Natural killer cell (primary cell): ENCODE results near the gene NEK9. TPM values are rescaled to one million over a fixed set of nuclear protein-coding genes. Genes with fewer than 3 reads are reported as not detected.

Experiments used
- ATAC-seq, 3 donors: fragments of 150-1000 bp in 2 of 3; fragments of 200-7000 bp in 1 of 3; cut with Tn5 transposase; 1 replicate in 1 of 3; 2 replicates in 2 of 3; pipeline ENCODE4 v1.10.0; 2021; ENCODE audit warnings: mild to moderate bottlenecking in 2 of 3, moderate library complexity in 2 of 3
- DNase-seq, 2 donors: peaks; one replicate each; pipeline versions ENCODE4 v3.0.0 to v3.0.0-alpha.2; 2013 to 2021; ENCODE audit warnings: mixed read lengths in 1 of 2
- H3K27ac ChIP-seq: one replicate; pipeline ENCODE4 v1.5.1; 2013; ENCODE audit warnings: mild to moderate bottlenecking, low read length
- H3K27me3 ChIP-seq: one replicate; pipeline ENCODE4 v1.6.1; 2013; ENCODE audit warnings: low read length; ENCODE audit not compliant: control insufficient read depth, insufficient read depth
- H3K36me3 ChIP-seq: one replicate; pipeline ENCODE4 v1.6.1; 2013; ENCODE audit warnings: low read length; ENCODE audit not compliant: control insufficient read depth, insufficient read depth
- H3K4me1 ChIP-seq: one replicate; pipeline ENCODE4 v1.6.1; 2013; ENCODE audit warnings: low read length; ENCODE audit not compliant: control insufficient read depth, insufficient read depth
- H3K4me3 ChIP-seq: one replicate; pipeline ENCODE4 v1.5.1; 2013; ENCODE audit warnings: low read length
- H3K9me3 ChIP-seq: one replicate; pipeline ENCODE4 v1.6.1; 2013; ENCODE audit warnings: low read length; ENCODE audit not compliant: control insufficient read depth, insufficient read depth
- H3K27ac Mint-ChIP-seq, 2 donors: one replicate each; pipeline ENCODE4 v1.8.0; 2022; ENCODE audit warnings: mild to moderate bottlenecking in 2 of 2, mixed read lengths in 2 of 2, moderate library complexity in 1 of 2
- H3K27me3 Mint-ChIP-seq, 2 donors: one replicate each; pipeline ENCODE4 v1.8.0; 2022; ENCODE audit warnings: low read depth in 2 of 2, mixed read lengths in 2 of 2
- H3K36me3 Mint-ChIP-seq: one replicate; pipeline ENCODE4 v1.8.0; 2022; ENCODE audit warnings: mixed read lengths
- H3K4me1 Mint-ChIP-seq, 2 donors: one replicate each; pipeline ENCODE4 v1.8.0; 2022; ENCODE audit warnings: mixed read lengths in 2 of 2
- H3K4me3 Mint-ChIP-seq: one replicate; pipeline ENCODE4 v1.8.0; 2022; ENCODE audit warnings: mild to moderate bottlenecking, moderate library complexity, mixed read lengths
- H3K9me3 Mint-ChIP-seq, 2 donors: one replicate each; pipeline ENCODE4 v1.8.0; 2022; ENCODE audit warnings: mixed read lengths in 2 of 2
- WGBS: methylation state at CpG from one replicate; pipeline ENCODE4 v1.1.7; 2013; ENCODE audit warnings: missing lambda C conversion rate; ENCODE audit not compliant: insufficient coverage; 5-methylcytosine and 5-hydroxymethylcytosine counted together
- intact Hi-C: fragments of 100-400 bp; cut with micrococcal nuclease; formaldehyde crosslinking; loops from one replicate; pipeline ENCODE4 v1.14.2; 2022
- total RNA-seq, 4 donors: library from RNA; stranded (reverse); fragments of 120-200 nt in 1 of 4; gene quantifications; one replicate each; pipeline versions ENCODE4 v1.2.3 to v1.2.4, GENCODE V29; 2013 to 2022
- TF ChIP-seq, protein P1 (sequence below): fragments of 200-600 bp; IDR thresholded peaks from one replicate; pipeline ENCODE4 v1.8.0; 2022; ENCODE audit warnings: antibody characterized with exemption

NEK9 gene
- total RNA-seq, 3 donors from 2014 or later (not counting 1 experiment from before 2014, with no cell fraction given) = 64.4 to 78.7 (median 74.4) TPM

DNA sequence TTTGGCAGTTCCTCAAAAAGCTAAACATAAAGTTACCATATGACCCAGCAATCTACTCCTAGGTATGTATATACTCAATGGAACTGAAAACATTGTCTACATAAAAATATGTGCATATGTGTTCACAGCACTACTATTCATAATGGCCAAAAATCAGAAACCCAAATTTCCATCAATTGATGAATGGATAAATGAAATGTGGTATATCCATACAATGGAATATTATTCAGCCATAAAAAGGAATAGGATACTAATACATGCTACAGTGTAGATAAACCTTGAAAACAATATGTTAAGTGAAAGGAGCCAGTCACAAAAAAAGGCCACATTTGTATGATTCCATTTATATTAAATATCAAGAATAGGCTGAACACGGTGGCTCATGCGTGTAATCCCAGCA lies 66.4 kb downstream of the NEK9 start:
- H3K27me3 Mint-ChIP-seq = no peaks in the 10 kb centered on the region
- peaks cover 18 to 22% of the 10 kb centered on the region in 2 donors for H3K4me1 Mint-ChIP-seq
- Histone ChIP-seq H3K4me3 (no peak overlapping the region), H3K36me3 (no peaks in the 10 kb centered on the region), H3K27me3 (no peaks in the 10 kb centered on the region), H3K4me1 (peaks cover 13% of the 10 kb centered on the region), H3K9me3 (no peaks in the 10 kb centered on the region), H3K27ac (no peak overlapping the region)
- 50% methylated on average over 2 of the region's 2 CpGs for WGBS
- H3K4me3 Mint-ChIP-seq = no peak overlapping the region
- DNase-seq (no peak), ATAC-seq (no peak)
- H3K9me3 Mint-ChIP-seq = no peaks in the 10 kb centered on the region
- H3K27ac Mint-ChIP-seq = no peak overlapping the region
- TF ChIP-seq, protein P1, sequence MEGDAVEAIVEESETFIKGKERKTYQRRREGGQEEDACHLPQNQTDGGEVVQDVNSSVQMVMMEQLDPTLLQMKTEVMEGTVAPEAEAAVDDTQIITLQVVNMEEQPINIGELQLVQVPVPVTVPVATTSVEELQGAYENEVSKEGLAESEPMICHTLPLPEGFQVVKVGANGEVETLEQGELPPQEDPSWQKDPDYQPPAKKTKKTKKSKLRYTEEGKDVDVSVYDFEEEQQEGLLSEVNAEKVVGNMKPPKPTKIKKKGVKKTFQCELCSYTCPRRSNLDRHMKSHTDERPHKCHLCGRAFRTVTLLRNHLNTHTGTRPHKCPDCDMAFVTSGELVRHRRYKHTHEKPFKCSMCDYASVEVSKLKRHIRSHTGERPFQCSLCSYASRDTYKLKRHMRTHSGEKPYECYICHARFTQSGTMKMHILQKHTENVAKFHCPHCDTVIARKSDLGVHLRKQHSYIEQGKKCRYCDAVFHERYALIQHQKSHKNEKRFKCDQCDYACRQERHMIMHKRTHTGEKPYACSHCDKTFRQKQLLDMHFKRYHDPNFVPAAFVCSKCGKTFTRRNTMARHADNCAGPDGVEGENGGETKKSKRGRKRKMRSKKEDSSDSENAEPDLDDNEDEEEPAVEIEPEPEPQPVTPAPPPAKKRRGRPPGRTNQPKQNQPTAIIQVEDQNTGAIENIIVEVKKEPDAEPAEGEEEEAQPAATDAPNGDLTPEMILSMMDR = no peak
- no peaks in the 10 kb centered on the region for H3K36me3 Mint-ChIP-seq
- intact Hi-C loops = loop anchor here (5.0 kb wide), 1 partner anchor 58 kb away; the partner anchor contains the start of gene EIF2B2

DNA sequence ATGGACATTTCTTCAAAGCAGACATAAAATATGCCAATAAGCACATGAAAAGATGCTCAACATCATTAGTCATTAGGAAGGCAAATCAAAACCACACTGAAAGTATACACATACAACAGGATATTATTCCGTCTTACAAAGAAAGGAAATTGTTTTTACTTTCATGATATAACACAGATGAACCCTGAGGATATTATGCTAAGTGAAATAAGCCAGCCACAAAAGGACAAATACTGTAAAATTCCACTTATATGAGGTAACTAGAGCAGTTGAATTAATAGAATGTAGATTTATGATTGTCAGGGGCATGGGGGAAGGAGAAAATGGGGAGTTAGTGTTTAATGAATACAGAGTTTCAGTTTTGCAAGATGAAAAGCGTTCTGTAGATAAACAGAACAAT lies 67.2 kb downstream of the NEK9 start:
- Histone ChIP-seq H3K27me3 (no peaks in the 10 kb centered on the region), H3K36me3 (no peaks in the 10 kb centered on the region), H3K4me3 (no peak overlapping the region), H3K27ac (no peak overlapping the region), H3K9me3 (no peaks in the 10 kb centered on the region), H3K4me1 (peaks cover 13% of the 10 kb centered on the region)
- Mint-ChIP-seq H3K27me3 (no peaks in the 10 kb centered on the region), H3K9me3 (no peaks in the 10 kb centered on the region), H3K27ac (no peak overlapping the region), H3K4me1 (peaks cover 18 to 22% of the 10 kb centered on the region in 2 donors), H3K36me3 (no peaks in the 10 kb centered on the region), H3K4me3 (no peak overlapping the region)
- intact Hi-C loops = loop anchor here (5.0 kb wide), 1 partner anchor 57 kb away; the partner anchor contains the start of gene EIF2B2
- DNase-seq (no peak), ATAC-seq (no peak)
- 80% methylated on average over 1 of the region's 2 CpGs for WGBS
- TF ChIP-seq, protein P1 = no peak

DNA sequence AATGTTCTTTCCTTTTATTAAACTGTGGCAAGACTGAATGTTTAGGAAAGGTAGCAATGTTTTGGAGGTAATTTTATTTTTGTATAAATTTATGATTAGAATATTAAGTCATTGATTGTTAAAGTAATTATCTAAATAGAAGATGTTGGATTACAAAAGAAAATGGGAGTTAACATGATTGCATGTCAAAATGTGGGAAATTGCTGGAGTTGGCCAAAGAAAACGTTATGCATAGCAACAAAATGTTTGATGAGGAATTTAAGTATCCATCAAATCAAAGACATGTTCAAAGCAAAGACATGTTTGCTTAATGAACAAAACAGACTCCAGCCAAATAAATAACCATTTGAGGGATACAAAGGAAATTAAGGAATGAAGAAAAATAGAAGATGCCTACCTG lies 72.4 kb downstream of the NEK9 start:
- no peak overlapping the region for H3K4me3 Mint-ChIP-seq
- no peaks in the 10 kb centered on the region for H3K27me3 Mint-ChIP-seq
- no peaks in the 10 kb centered on the region for H3K9me3 ChIP-seq
- WGBS = 100% methylated on average over 1 of the region's 1 CpG
- no peak overlapping the region for H3K4me3 ChIP-seq
- H3K27ac ChIP-seq = no peak overlapping the region
- H3K27me3 ChIP-seq = no peaks in the 10 kb centered on the region
- TF ChIP-seq, protein P1 = no peak
- no peak for ATAC-seq
- no peaks in the 10 kb centered on the region for H3K36me3 Mint-ChIP-seq
- intact Hi-C loops = no loop called here
- no peak overlapping the region for H3K27ac Mint-ChIP-seq
- peaks cover 14 to 23% of the 10 kb centered on the region in 2 donors for H3K4me1 Mint-ChIP-seq
- H3K4me1 ChIP-seq = peaks cover 8% of the 10 kb centered on the region
- no peak for DNase-seq
- no peaks in the 10 kb centered on the region for H3K36me3 ChIP-seq
- no peaks in the 10 kb centered on the region for H3K9me3 Mint-ChIP-seq
